Urothelium cell line (cell line): ENCODE data around the gene ENHO.
"Not testable (repeated sequence)": the region's sequence is repeated elsewhere in the genome, so short reads cannot be mapped to it uniquely, and the experiment has no call there.

Source experiments
- DNase-seq: peaks from one replicate; pipeline ENCODE4 v3.0.0; 2011; ENCODE audit warnings: low spot score, mixed read lengths
- FAIRE-seq: peaks from 2 replicates; lab custom pipeline; 2011; peaks lifted over from hg19 to GRCh38; lab: Jason Lieb, UNC

ENHO gene

DNA sequence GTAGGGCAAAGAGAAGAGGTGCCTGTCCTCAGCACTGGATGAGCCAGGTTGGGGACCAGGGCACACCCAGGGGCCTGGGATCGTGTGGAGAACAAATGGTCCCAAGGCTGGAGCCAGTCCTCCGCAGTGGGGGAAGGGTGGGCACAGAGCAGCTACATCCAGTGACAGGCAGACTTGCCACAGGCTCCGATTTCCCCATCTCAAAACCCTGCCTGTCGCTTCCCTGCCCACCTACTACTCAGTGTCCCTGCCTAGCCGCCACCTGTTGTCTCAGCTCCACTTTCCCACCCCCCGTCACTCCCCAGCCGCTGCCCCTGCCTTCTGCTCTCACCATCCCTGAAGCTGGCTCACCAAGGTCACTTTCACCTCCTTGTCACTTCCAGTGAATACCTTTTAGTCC, 13.9 kb upstream of the ENHO start:
- FAIRE-seq (no peak), DNase-seq (no peak)

DNA sequence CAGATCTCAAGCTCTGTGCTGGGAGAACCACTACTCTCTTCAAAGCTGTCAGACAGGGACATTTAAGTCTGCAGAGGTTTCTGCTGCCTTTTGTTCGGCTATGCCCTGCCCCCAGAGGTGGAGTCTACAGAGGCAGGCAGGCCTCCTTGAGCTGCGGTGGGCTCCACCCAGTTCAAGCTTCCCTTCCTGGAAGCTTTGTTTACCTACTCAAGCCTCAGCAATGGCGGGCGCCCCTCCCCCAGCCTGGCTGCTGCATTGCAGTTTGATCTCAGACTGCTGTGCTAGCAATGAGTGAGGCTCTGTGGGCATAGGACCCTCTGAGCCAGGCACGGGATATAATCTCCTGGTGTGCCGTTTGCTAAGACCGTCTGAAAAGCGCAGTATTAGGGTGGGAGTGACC, 9.3 kb upstream of the ENHO start:
- FAIRE-seq, DNase-seq: not testable (repeated sequence)

DNA sequence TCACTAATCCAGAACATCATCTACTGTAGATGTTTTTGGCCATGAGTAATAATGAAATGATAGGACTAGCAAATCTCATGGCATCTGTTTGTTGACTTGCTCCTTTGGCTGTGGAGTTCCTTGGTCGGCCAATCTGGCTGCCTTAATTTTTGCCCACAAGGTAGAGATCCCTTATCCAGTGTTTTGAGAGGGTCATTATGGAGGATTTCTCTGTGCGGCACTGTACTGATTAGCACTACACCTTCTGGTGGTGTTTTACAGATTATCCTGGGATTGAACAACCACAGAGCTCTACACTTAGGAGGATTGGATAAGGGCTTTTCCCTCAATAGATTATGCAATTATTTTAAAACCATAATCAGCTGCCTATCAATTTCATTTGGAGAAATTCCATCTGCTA, 3.2 kb upstream of the ENHO start:
- no peak for FAIRE-seq

DNA sequence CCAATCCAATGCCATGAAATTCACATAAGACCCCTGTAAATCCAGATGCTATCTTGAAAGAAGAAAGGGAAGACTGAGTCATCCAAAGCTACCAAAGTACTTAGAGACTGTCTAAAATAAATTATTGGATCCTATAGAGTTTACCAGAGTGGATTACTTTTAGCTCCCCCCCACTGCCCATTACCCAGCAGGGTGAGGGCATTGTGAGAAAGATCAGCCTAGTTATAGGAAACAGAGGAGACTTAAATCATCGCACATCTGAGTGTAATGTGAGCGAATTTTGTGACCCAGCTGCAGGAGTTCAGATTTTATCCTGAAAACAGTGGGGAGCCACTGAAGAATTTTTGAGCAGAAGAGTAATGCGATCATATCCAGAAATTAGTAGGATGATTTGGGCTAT, 1.6 kb upstream of the ENHO start:
- DNase-seq (no peak), FAIRE-seq (no peak)

More for the DNA sequence above, 3.2 kb upstream of the ENHO start:
- DNase-seq: no peak

DNA sequence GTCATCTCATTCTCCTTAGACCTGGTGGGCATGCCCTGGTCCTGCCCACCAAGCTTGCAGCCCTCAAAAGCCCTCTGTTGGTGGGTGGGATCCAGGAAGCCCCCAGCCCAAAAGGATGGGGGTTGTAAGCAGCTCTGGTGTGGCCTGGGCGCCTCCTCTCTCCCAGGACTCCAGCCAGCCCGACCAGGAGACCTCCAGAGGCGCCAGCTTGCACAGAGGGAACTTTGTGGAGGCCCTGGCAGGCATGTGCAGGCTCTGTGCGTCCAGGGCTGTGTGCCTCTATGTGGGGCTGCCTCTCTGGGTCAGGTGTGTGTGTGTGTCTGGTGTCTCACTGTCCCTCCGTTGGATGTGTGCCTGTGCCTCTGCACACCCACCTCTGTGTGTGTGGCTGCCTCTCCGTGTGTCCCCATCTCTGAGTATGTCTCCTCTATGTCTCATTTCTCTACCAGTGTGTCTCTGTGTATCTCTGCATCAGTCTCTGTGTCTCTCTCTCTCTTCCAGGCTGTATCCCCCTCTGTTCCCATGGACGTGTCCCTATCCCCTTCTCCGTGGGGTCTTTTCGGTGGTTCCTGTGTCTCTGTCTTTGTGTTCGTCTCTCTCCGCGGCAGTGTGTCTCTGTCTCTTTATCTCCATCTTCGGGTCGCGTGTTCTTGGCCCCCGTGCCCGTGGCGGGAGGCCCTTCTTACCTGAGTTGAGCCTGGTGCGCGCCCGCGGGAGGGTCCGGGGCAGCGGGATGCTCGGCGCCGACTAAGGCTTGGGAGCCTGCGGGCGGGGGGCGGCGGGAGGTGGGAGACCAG, 501 bp downstream of the ENHO start:
- no peak for DNase-seq
- FAIRE-seq: peak; percentile 5

DNA sequence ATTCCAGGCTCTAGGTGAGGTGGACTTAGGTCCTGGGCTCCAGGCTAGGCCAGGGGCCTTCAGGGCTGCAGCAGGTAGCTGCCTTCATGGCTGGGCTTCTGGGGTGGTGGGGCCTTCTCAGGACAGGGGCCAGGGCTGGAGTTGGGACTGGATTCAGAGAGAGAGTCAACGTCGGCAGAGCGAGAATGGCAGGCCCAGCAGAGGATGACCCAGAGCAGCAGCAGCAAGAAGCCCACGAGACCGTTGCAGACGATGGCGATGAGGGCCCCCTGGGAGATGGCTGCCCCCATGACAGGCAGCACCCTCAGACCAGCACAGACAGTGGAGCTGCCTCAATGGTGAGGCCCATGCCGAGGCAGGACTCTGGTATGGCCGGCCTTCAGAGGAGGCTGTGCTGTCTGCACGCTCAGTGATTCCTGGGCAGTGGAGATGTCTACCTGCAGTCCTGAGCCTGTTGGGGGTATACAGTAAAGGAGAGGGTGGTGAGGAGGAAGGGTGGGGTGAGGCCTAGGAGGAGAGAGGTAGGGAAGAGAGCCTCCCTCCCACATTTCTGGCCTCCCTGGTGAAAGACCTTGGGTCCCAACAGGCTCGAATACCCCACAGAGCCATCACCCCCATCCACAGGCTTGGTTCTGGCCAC, 1.3 kb downstream of the ENHO start:
- FAIRE-seq (no peak), DNase-seq (no peak)

DNA sequence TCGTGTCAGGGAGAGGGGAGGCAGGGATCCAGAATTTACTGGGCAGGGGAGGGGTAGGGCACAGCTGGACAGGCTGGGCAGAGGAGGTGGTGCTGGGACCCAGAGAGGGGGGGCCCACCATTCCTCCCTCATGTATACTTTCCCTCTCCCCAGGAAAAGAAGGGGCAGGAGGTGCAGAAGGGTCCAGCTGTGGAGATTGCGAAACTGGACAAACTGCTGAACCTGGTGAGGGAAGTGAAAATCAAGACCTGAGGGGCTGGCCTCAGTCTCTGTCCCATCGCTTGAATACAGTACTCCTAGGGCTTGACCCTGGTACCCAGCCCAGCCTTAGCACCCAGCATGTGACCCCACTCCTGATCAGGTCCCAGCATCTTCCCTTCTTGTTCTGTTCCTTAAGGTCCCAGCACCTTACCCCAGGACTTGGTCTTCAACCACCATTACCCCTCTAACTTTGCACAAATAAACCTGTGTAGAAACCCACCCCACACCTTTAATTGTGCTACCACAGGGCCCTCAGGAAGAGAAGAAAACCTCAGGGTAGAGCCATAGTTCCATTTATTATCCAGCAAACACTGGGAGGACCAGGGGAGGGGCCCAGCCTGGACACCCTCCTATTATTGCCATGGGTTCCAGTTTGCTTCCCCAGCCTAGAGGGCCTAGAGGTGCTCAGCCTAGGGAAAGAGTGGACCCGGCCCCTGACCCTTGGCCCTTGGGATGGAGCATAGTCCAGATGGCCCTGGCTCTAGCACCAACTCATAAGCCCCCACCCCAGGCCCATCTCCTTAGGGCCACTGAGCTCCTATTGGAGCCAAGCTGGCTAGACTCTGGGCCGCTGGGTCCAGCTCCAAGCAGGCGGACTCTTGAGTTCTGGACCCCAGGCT, 2.0 kb downstream of the ENHO start:
- DNase-seq: no peak

DNA sequence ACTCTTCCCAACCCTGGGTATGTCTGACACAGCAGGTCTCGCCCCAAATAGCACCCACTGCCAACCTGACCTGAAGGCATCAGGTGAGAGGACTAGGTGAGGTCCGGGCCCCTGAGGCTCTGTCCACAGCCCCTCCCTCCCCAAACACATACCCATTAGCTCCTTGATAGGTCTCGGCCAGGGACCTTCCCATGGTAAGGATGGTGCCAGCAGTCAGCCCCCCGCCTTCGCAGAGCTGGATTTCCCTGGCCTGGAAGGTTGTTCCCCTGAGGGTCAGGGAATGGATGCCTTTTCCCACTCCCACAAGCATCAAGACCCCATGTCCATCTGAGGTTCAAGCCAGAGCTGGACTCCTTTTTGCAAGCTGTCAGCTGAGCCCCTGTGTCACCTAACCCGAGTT, 2.7 kb downstream of the ENHO start:
- no peak for DNase-seq
- FAIRE-seq: no peak

More for the DNA sequence above, 2.0 kb downstream of the ENHO start:
- no peak for FAIRE-seq

DNA sequence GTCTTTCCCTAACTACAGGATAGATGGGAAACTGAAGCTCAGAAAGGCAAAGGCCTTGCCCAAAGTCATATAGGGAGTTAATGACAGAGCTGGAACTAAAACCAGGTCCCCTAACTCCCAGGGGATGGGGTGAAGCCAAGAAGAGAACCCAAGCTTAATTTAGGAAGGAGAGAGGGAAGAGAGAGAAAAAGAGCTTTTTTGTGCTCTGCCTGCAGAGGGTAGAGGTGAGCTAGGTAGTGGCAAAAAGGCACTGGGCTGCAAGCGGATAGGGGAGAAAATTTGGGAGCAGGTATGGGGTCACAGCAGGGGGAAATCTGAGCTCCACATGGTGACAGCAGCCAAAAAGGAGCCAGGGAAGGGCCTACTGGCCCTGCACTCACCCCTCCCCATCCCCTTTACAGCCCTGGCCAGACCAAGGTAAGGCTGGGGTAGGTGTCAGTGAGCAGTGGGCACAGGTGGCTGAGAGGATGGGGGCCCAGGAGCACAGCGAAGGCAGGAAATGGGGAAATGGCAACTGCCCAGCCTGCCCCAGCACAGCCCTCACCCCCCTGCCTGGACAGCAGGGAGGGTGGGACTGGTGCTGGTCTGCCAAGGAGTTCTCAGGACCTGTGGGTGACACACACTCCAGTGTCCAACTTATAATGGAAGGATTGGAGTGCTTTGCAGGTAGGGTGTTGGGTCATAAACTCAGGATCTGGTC, 3.3 kb downstream of the ENHO start:
- no peak for FAIRE-seq

DNA sequence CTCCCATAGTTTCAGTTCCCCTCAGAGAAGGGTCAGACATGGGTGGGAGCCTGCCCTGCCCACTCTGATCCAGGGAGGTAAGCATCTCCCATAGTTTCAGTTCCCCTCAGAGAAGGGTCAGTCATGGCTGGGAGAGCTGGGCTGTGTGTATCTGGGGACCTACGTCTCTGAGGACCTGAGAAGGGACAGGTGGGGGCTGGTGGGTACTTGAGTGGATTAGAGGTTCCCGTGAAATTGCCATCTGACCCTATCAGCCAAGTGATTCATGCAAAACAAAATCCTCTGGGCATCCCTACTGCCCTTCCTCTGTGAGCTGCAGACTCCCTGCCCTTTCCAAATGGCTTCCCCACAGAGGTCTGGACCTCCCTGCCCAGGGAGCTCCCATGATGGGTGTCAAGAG, 3.9 kb downstream of the ENHO start:
- no peak for DNase-seq
- no peak for FAIRE-seq

More for the DNA sequence above, 3.3 kb downstream of the ENHO start:
- no peak for DNase-seq

DNA sequence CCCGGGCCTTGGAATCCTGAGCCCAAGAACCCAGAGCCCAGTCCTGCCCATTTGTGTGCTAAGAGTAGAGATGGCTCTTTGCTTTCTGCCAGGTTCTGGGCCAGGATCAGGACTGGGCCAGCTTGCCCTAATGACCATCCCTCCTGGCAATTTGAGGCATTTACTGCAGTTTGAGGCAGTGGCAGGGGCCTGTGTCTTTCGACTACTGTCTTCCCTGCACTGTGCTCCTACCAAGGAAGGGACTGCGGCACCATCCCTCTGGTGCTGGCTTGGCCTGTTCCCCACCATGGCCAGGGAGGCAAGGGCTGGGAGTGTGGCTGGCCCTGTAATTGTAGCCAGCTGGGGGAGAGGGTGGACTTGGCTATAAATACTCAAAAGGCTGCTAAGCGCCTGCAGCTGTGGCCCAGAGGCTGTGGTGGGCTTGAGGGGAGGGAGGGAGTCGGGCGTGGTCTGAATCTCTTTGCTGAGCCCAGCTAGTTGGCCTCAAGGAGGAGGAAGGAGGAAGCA, 4.6 kb downstream of the ENHO start:
- DNase-seq (no peak), FAIRE-seq (no peak)

DNA sequence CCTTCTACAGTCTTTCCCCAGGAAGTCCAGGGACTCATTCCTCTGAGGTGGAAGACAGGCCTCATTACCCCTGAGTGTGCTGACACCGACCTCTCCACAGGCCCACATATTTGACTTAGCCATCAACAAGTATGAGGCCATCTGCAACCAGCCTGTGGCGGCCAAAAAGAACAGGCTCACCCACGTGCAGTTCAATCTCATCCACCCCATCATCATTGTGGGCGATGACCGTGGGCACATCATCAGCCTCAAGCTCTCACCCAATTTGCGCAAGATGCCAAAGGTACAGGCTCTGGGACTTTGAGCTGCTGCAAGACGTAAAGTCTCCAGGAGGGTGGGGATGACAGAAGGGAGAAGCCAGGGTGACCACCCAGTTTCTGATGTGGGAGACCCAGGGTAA, 5.6 kb downstream of the ENHO start:
- FAIRE-seq (peak; percentile 53), DNase-seq (no peak)

DNA sequence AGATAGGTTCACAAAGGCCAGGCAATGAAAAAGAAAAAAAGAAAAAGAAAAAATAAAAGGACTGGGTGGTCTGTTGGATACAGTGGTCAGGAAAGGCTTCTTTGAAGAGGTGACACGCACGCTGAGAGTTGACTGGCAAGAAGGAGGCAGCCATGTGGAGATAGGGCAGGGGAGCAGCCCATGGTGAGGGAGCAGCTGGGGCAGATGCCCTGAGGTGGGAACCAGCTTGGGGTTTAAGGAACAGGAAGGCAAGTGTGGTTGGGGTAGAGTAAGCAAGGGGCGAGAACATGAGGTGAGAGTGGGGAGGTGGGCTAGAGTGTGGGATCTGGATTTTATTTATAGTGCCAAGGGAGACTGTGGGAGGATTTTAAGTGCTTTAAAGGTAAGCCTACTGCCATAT, 6.8 kb downstream of the ENHO start:
- no peak for DNase-seq
- FAIRE-seq: no peak

DNA sequence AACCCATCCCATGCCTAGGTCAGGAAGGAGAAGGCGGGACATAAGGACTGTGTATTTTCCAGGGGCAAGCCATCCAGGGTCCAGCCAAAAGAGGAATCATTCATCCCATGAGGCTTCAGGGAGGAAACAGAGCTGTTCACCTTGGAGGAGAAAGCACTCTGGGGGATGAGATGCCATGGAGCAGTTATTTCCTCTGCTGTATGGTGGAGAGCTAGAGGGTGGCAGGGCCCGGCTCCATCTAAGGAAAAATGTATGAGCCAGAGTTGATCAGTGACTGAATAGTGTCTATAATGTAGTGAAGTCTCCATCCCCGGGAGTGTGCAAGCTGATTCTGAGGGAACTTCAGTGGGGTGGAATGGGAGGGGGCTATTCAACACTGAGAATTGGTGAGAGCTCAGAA, 8.0 kb downstream of the ENHO start:
- DNase-seq (no peak), FAIRE-seq (no peak)

DNA sequence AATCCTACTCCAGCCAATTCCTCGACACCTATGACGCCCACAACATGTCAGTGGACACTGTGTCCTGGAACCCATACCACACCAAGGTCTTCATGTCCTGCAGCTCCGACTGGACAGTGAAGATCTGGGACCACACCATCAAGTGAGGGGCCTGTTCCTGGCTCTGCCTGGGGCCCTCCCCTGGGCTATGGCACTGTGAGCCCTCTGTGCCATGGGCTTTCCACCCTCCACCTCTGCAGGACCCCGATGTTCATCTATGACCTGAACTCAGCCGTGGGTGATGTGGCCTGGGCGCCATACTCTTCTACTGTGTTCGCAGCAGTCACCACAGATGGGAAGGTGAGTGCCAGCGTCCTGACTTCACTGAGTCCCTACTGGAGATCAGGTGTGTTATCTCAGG, 8.4 kb downstream of the ENHO start:
- FAIRE-seq (no peak), DNase-seq (no peak)

DNA sequence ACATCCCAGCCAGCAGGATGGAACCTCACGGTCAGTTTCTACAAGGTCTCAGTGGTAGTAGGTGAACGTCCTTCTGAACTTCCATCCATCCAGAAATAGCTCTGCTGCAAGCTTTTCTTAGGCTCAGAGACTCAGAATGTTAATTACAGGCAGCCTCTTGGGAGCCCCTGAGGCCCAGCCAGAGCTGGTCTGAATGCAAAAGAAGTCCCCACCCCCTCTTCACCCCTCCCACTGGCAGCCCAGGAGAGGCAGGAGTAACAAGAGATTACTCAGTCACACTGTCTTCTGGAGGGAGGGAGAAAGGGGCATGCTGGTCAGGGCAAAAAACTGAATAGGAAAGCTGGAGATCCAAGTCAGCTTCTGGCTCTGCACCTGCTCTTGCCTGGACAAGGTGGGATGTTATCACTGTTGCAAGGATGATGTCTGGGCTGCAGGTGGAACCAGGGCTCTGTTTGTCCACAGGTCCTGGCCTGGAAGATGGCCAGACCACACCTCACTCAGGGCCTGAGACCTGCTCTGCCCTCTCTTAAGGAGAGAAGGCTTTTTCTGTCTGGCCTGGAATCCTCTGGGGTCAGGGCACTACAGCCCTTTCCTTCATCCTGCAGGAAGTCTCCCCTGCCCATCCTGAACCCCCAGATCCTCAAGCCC, 9.1 kb downstream of the ENHO start:
- DNase-seq (no peak), FAIRE-seq (no peak)

DNA sequence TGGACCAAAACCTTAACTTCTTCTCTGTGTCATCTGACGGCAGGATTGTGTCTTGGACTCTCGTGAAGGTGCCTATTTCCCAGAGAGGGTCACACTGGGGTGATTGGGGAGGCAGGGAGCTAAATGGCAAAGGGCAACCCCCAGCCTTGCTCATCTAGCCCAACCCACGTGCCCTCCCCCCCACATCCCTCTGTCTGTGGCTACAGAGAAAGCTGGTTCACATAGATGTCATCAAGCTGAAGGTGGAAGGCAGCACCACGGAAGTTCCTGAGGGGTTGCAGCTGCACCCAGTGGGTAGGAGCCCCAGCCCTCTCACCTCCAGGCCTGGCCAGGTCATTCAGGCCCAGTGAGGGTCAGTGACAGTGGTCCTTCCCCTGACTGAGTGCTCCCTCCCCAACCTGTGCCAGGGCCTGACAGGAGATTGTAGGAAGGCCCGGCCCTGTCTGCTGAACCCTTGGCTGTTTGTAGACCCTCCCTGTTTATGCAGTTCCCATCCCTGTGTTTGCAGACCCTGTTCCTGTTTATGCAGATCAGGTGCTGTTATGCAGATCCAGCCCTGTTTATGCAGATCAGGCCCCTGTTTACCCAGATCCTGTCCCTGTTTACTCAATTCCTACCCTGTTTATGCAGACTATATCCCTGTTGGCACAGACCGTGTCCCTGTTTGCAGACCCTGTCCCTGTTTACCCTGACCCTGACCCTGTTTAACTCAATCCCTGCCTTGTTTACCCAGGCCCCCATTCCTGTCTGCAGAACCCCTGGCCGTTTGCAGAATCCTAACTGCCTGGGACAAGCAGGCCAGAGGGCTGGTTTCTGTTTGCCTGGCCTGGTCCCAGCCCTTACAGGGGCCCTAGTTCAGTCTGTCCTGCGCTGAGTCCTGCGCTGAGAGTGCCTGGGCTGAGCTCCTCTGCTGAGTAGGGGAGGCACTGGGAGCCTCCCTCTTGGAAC, 10.4 kb downstream of the ENHO start:
- DNase-seq (no peak), FAIRE-seq (no peak)

DNA sequence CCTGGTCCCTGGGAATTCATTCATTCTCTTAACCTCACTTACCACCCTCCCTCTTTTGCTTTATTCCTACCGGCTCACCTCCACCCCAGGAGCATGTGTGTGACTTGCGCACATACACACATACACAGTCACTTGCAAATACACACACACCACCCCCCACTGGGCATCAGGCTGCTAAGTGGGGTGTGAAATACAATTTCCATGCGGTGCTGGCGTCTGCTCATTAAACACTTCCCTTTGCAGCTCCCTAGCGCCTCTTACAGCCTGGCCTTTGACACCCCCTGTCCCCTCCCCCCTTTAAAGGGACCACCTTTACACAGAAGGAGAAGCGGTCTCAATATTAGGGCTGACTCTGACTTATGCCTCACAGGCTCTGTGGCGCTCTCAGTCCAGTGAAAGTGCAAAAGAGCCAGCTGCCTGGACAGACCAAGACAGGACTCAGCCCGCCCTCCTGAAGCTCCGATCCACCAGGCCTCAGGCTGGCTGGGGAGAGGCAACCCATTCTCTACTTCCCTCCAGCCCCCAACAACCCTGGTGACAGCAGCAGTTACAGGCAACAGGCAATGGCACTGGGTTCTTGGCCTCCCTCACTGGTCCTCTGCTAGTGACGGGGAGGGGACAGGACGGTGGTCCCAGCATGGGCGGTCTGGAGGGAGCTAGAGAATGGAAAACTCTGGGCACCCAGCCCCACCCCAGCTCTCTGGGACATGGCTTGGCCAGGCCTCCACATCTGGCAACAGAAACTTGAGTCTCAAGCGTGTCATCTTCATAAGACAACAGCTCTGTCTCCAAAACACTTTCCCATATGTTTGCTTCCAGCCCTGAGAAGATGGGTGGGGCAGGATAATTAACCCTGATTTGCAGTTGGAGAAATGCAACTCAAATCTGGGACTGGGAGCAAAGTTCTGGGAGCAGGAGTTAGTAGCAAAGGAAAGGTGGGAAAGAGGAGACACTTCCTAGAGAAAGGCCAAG, 12.0 kb downstream of the ENHO start:
- no peak for FAIRE-seq
- no peak for DNase-seq
